Epithelial cell of proximal tubule (primary cell): ENCODE data around the gene FRMPD3. TPM values are rescaled to one million over a fixed set of nuclear protein-coding genes. Genes with fewer than 3 reads are reported as not detected.

Experiments used
- DNase-seq: peaks from one replicate; pipeline ENCODE4 v3.0.0-alpha.2; 2011; ENCODE audit warnings: low read depth
- H3K4me3 ChIP-seq: 2 replicates; pipeline ENCODE4 v1.5.1; 2011; ENCODE audit warnings: low read depth, mild to moderate bottlenecking, low read length
- total RNA-seq: library from RNA; depleted of rRNA; stranded (reverse); fragments of >200 nt; gene quantifications from 2 replicates; pipeline ENCODE4 v1.2.3, GENCODE V29; 2015
- TF ChIP-seq, protein P1 (sequence below): conservative IDR thresholded peaks from 2 replicates; pipeline ENCODE4 v1.5.1; 2012; ENCODE audit warnings: low read depth, mild to moderate bottlenecking, low read length

The FRMPD3 gene
- total RNA-seq, 1 donor from 2014 or later: 0.12 TPM

- no peak overlapping the region for H3K4me3 ChIP-seq
- no peak for DNase-seq
- TF ChIP-seq, protein P1, sequence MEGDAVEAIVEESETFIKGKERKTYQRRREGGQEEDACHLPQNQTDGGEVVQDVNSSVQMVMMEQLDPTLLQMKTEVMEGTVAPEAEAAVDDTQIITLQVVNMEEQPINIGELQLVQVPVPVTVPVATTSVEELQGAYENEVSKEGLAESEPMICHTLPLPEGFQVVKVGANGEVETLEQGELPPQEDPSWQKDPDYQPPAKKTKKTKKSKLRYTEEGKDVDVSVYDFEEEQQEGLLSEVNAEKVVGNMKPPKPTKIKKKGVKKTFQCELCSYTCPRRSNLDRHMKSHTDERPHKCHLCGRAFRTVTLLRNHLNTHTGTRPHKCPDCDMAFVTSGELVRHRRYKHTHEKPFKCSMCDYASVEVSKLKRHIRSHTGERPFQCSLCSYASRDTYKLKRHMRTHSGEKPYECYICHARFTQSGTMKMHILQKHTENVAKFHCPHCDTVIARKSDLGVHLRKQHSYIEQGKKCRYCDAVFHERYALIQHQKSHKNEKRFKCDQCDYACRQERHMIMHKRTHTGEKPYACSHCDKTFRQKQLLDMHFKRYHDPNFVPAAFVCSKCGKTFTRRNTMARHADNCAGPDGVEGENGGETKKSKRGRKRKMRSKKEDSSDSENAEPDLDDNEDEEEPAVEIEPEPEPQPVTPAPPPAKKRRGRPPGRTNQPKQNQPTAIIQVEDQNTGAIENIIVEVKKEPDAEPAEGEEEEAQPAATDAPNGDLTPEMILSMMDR: no peak
Observed at GRCh38 chrX:107477406-107477805, 28.0 kb downstream of the FRMPD3 start.

DNA sequence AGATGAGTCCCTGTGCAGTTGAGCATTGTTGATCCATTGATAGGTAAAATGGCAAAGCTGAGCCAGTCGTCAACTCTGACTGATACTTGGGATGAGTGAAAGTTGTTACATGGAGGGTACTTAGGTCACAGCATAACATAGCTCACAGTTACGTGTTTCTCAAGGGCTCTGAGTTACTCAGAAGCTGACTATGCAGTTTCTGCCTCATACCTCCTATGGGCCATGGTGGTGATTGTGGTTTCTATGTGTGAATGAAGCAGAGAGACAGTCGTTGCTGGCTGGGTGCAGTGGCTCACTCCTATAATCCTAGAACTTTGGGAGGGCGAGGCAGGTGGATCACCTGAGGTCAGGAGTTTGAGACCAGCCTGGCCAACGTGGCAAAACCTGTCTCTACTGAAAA, 30.8 kb downstream of the FRMPD3 start:
- H3K4me3 ChIP-seq: no peak overlapping the region
- no peak for DNase-seq
- TF ChIP-seq, protein P1: no peak

DNA sequence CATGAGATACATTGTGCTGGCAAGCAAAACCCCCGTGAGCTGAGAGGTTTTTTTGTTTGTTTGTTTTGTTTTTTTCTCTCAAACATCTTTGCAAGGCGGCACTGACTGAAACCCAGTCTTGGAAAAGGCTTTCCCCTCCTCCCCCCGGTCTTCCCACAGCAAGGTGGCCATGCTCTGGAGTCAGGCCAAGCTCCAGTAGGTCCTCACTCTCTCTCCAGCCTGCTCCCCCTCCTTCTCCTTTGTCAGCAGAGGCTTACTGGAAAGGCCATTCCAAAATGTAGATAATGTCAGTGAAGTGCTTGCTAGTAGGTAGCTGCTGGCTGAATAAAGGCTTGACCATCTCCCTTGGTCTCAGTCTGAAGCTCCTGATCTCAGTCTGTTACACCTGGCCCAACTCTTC, 32.6 kb downstream of the FRMPD3 start:
- no peak for DNase-seq
- no peak overlapping the region for H3K4me3 ChIP-seq
- TF ChIP-seq, protein P1: no peak

GRCh38 chrX:107484002-107484726, 34.7 kb downstream of the FRMPD3 start:
- TF ChIP-seq, protein P1: no peak
- no peak overlapping the region for H3K4me3 ChIP-seq
- no peak for DNase-seq

DNA sequence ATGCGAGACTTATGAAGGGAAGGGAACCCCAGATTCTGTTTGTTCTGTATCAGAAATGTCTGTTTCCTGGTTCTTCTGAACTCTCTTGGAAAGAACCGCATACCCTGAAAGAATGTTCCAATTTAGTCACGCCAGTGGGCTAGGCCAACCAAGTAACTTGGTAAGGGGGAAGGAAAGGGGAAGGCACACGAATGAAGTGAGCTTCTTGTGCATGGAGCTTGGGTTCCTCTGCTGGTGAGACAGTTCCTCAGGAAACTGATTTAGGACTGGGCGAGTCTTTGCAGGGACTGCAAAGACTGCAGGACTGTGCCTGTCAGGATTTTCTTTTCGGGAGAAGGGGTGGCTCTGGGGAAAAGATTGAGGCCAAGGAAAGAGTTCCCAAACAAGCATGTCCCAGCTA, 35.6 kb downstream of the FRMPD3 start:
- no peak overlapping the region for H3K4me3 ChIP-seq
- TF ChIP-seq, protein P1: no peak
- no peak for DNase-seq

- H3K4me3 ChIP-seq: no peak overlapping the region
- TF ChIP-seq, protein P1: no peak
- no peak for DNase-seq
Observed at GRCh38 chrX:107493141-107493540, 43.7 kb downstream of the FRMPD3 start.

GRCh38 chrX:107496786-107497185, 47.3 kb downstream of the FRMPD3 start:
- H3K4me3 ChIP-seq: no peak overlapping the region
- DNase-seq: no peak
- TF ChIP-seq, protein P1: no peak
